HG02840 (cell line): ENCODE measurements around the gene LIX1L.
"Not testable (repeated sequence)": the region's sequence is repeated elsewhere in the genome, so short reads cannot be mapped to it uniquely, and the experiment has no call there.

Experiments used
- ATAC-seq: cut with Tn5 transposase; IDR thresholded peaks from one replicate; pipeline ENCODE4 v1.9.1; 2021; ENCODE audit warnings: mild to moderate bottlenecking, moderate library complexity, moderate number of reproducible peaks; ENCODE audit not compliant: unreplicated experiment, low FRiP score

LIX1L gene

DNA sequence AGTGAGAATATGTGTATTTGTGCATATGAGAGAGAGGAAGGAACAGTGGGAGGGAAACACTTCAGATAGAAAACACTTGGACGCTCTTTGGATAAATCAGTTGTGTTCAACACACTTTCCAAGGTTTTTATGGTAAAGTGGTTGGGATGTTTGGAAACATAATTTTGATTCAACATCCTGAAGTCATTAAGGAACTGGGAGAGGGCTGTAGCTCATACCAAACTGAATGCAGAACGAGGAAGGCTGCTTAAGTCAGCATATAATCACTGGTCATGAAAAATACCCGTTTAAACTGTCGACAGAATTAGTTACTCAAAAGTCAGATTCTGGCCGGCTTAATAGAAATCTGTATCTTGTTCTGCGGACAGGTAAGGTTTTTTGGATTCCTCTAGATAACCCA, 14.9 kb downstream of the LIX1L start:
- ATAC-seq, result no peak

DNA sequence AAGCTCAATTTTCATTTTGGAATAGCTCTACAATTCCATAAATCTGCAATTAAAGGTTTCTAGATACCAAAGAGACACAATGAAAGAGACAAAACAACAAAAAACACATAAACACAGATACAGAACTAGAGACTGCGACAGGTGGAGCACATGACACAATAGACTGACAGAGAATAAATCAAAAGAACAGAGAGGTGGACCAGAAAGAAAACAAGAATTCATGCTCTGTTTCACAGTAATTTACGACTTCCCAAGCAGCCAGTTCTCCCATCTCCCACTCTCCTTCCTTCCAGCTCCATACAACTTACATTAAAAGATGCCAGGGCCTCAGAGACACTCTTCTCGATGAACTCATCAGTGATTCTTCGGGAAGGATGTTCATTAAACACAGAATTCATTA, 15.4 kb downstream of the LIX1L start:
- no peak for ATAC-seq

DNA sequence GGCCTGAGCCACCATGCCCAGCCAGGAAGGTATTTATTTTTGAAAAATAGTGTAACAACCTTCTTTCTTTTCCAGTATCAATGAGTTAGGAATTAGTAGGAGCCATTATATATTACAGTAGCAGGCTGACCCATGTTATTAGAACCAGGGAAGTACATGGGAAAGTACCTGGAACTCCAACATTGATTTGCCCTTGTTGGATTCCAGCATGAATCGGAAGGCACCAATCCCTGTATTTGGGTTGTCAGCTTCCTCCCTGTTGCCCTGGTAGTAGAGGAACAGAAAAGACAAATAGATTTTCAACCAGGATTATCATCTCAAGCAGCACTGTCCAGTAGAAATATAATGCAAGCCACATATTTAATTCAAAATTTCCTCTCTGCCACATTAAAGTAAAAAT, 20.4 kb downstream of the LIX1L start:
- ATAC-seq, result no peak

DNA sequence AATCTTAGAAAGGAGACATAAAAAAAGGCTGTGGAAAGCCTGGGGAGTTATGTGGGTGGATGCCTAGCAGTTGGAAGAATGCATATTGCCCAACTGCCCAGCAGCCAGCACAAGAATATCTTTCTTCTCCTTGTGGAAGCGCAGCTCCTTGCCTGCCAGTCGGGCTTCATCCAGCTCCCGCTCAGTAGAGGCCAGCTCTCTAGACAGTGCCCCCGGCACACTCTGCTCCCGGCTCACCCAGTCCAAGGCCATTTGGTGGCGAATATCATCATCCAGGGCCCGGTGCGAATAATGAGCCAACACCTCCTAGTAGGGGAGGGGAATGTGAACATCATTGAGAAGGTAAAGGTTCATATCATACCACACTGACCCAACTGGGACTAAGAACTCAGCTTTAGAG, 21.6 kb downstream of the LIX1L start:
- no peak for ATAC-seq

DNA sequence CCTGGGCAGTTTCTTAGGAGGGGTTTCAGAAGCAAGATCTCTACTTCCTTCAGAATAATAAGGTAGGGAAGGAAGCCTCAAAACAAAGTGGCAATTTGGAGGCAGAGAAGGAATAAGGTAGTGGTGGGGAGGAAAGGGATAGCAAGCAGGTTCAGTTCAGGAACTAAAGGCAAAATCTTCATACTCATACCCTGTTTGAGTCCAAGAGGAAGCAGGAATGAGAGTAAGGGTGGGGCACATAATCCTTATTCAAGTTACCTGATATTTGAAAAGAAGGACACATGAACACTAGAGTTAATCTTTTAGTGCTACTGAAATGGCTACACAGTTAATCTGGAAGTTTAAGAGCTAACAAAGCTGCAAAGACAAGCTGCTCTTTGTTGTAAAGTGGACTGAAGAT, 22.1 kb downstream of the LIX1L start:
- no peak for ATAC-seq

DNA sequence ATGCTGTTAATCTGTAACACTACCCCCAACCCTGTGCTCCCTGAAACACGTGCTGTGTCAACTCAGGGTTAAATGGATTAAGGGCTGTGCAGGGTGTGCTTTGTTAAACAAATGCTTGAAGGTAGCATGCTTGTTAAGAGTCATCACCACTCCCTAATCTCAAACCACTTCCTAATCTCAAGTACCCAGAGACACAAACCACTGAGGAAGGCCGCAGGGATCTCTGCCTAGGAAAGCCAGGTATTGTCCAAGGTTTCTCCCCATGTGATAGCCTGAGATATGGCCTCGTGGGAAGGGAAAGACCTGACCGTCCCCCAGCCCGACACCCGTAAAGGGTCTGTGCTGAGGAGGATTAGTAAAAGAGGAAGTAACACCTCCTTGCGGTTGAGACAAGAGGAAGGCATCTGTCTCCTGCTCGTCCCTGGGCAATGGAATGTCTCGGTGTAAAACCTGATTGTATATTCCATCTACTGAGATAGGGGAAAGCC, 25.3 kb downstream of the LIX1L start:
- ATAC-seq, result not testable (repeated sequence)

DNA sequence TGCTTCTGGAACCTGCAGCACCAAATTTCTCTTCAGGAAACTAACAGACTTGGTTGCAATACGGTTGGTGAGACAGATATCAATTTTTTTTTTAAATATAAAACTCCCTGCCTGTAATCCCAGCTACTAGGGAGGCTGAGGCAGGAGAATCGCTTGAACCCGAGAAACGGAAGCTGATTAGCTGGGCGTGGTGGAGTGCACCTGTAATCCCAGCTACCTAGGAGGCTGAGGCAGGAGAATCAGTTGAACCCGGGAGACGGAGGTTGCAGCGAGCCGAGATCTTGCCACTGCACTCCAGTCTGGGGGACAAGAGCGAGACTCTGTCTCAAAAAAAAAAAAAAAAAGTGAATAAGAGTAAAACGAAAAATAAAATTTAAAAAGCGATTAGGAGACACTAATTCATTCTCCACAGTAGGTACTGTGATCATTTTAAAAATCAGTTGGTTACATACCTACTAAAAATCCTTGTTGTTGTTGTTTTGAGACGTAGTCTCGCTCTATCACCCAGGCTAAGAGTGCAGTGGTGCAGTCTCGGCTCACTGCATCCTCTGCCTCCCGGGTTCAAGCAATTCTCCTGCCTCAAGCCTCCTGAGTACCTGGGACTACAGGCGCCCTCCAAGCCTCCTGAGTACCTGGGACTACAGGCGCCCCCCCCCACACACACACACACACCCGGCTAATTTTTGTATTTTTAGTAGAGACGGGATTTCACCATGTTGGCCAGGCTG, 29.7 kb downstream of the LIX1L start:
- ATAC-seq, result no peak

DNA sequence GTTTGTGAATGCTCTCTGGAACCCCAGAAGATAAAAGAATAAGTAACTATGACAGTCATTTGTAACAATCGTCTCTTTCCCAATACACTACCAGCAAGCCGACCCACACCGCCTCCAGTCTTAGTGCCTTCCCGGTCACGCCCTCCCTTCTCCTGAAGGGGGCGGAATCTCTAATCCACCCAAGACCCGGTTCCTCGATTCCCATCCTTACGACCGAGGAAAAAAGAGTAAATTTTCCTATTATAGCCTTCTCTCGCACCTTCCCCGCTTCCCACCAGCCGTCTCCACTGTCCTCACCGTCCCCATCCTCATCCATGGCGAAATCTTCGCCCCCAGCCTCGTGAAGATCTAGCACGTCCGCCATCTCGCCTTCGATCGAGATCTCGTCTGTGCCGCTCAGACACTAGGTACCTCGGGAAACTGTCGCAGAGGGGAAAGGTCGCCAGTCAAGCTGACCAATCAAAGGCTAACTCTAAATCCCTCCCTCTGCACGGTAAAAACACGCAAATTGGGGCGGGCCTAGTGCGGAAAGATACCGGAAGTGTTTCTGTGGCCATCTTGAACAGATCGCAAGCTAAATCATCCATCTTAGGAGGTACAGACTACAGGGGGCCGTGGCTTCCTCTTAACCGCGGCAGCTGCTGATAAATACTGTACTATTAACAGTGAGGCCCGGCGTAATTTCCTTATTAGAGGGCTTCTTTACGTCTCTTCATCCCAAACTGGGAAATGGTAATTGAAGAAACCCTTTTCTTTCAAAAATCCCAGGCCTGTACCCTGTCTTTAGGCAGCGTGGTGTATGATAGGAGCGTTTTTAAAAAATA, 30.5 kb downstream of the LIX1L start, which contains the start of gene RBM8A:
Gene RBM8A (minus strand): TSS at position 422 of the 824 bp plus-strand sequence. CDS start 58 bp downstream, at position 364.
- peak; percentile 94 for ATAC-seq

DNA sequence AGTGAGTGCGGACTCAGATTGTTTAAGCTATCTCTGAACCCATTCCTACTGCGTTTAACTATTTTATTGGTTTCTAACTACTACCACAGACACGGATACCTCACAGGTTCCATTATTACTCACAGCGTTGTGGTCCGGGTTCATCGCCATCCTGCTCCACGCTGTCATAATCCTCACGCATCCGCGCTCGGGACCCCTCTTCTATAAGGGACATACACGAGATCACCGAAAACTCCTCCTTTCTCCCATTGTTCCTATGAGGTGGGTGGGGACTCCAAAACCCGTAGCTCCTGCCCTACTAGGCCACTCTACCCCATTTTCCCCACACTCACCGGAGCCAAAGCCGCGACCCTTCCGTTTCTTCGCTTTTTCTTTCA, 31.1 kb downstream of the LIX1L start:
- ATAC-seq, result no peak

DNA sequence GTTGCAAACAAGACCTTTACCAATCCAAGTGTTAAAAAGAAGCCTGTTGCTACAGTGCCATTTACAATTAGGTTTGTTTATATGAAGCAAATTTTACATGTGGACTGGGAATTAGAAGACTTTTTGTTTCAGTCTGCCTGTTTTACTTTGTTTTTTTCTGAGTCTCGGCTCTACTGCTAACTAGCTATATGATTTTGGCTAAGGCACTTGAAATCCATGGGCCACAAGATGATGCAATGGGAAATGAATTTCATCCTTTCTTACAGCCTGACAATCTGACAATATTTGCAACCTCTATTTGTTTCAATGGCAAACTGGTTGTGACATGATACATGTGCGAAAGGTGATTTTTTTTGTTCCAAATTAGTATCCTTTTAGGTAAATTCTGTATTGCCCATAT, 35.6 kb downstream of the LIX1L start:
- ATAC-seq, result no peak

DNA sequence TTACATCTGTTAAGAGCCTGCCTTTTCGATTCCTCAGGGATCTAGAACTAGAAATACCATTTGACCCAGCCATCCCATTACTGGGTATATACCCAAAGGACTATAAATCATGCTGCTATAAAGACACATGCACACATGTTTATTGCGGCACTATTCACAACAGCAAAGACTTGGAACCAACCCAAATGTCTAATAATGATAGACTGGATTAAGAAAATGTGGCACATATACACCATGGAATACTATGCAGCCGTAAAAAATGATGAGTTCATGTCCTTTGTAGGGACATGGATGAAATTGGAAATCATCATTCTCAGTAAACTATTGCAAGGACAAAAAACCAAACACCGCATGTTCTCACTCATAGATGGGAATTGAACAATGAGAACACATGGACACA, 37.5 kb downstream of the LIX1L start:
- ATAC-seq, result not testable (repeated sequence)

DNA sequence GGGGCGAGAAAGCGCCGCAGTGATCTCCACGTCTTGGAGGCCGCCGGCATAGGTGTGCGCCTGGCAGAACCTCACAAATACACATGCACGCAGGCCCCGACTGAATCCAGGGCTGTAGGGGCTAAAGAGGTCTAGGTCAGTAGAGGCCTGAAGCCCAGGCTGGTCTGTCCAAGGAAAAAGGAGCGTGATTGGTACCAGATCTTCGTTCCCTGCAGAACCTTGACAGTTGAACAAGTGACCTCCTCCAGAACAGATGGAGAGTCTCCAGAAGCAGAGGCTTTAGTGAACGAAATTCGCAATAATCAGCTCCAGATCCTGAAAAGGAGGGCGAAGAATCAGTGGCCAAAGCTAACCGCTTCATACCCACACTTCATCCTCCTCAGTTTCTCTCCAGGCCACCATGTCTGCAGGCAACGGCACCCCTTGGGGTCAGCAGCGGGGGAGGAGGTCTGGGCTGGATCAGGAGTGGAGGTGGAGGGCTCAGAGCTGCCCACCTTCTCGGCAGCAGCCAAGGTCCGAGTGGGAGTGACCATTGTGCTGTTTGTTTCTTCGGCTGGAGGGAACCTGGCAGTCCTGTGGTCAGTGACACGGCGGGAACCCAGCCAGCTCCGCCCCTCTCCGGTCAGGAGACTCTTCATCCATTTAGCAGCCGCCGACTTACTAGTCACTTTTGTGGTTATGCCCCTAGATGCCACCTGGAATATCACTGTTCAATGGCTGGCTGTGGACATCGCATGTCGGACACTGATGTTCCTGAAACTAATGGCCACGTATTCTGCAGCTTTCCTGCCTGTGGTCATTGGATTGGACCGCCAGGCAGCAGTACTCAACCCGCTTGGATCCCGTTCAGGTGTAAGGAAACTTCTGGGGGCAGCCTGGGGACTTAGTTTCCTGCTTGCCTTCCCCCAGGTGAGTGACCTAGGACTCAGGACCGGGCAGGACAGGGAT, 38.6 kb downstream of the LIX1L start:
- ATAC-seq, result no peak

DNA sequence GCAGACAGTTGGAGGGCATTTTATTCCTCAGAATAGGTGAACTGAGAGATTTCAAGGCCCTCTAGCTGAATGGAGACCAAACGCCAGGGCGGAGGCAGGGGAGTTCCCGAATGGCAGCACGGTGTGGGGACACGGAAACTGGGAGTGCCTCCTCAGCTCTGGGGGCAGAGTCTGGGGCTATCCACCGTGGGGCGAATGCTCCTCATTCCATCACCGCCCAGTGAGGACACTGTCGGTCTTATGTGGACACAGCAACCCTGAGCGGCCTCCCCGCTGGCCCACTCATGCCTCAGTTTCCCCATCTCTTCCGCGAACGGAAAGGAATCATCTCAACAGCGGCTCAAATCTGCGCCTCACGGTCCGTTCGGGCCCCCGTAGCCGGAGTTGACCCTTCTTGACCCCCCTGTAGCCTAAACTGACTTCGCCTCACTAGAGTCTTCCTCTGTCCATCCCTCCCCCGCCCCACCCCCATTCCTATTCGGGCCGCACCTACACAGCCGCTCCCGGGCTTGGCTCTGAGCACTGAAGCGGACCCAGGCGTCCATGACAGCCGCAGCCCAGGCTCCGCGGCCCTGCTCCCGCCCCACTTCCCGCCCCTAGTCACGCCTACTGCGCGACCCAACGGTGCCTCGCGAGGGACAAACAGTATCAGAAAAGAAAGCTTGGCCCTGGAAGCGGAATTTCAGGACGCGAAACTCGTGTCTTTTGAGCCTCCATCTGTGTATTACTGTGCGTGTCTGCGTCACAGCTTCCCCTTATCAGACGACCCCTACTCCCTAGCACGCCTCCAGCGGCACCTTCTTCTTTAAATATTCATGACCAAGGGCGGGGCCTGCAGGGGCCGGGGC, 39.4 kb downstream of the LIX1L start, which contains the start of gene PEX11B:
Gene PEX11B (minus strand): TSS at position 574 of the 848 bp plus-strand sequence. CDS start 29 bp downstream, at position 545.
- ATAC-seq, result peak; percentile 79

DNA sequence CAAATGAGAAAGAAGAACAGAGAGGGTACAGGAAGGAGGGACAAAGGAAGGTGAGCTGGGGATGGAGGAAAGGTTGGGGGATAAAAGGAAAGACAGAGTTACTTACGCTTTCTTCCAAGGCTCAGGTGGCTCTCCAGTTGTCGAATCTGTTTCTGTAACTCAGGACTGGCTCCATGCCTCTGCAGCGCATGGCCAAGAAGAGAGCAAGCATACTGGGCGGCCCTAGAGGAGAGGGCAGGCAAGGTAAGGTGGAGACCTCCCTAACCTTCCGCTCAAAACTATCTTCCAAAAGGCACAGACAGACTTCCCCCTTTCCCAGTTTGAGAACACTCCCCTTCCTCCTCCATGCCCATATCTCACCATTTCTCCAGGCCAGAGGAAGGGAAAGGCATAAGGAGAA, 40.2 kb downstream of the LIX1L start:
- no peak for ATAC-seq

DNA sequence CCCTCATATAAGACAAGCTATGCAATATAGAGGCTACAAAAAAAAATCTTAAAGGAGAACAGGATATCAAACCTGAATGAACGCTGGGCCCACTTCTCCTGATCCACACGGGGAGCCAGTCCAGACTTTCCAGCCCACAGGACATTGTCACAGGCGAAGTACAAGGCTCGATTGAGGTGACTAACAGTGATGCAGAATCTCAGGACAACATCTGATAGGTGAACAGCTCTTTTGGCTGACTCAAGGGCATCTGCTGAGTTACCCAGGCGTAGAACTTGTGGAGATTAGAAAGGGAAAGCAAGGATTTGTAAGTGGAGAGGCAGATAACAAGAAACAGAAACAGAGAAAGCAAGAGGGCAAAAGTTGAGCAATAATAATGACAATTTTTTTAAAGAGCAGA, 41.1 kb downstream of the LIX1L start:
- ATAC-seq, result no peak

DNA sequence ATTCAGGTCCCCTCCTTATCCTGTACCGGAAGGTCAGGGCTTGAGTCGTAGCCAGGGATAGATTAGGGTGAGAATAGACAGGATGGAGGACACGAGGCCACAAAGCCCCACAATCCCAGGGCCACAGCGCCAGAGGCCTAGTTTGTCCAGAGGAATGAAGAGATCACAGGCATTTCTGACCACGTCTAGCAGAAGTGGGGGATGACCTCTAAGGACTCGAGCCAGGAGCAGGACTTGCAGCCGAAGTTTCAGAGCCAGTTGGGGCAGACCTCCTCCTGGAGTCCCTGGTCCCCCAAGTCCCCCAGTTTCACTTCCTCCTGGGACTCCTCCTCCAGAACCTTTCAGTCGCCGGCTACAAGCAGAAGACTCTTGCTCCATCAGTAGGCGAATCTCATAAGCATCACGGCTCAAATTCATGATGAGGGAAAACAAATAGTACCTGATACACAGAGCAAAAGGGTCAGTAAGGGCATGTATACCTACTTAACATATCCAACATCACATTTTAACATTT, 45.6 kb downstream of the LIX1L start:
- ATAC-seq, result no peak

DNA sequence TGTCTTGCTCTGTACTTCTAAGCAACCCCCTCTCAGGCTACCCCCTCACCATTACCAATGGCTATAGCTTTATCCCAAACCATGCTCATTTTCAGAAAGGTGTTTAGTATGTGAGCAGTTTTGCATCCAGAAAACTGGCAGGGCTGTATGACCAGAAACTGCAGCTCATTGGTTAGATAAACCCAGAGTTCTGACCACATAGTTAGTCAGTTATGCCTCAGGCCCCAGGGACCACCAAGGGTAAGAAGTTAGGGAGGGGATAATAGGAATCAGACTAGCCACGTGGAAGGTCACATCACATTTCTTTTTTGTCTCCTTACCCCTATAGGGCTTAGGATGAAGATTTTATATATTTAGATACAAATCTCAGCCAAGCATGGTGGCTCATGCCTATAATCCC, 49.2 kb downstream of the LIX1L start:
- ATAC-seq, result no peak

DNA sequence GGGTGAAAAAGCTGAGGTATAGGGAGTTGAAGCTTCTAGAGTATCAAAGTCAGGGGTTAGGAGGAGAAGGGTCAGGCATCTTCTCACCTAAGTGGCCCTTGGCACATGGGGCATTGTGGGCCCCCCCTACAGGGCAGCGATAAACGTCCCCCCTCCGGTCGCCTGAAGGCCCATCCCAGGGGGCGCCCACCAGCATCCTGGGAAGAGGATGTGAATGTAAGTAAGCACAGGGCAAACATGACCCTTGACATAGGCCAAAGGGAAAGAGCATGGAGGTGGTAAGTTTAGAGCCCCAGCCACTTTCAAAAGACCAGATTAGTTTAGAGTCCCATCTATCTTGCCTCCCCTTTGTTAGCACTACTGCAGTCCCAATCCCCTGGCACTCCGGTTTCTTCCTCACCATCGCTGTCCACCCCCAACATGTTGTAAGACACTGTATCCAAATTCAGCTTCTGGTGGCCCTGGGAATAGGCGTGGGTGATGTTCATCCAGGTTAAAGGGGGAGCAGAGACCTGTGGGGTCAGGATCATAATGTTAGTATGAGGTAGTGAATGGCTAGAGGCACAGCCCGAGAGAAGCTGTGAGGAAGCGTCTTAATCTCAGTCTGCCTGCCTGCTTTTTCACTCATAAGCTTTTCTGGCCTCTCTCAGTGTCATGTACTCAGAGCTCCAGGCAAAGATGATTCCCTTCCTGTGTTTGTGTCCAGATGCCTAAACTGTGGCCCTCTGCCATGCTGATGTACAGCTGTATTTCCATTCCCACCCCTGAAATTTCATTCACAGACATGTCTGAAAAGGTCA, 50.7 kb downstream of the LIX1L start:
- no peak for ATAC-seq
